GM19035 (cell line): ENCODE measurements around the gene EBI3.
"Not testable (repeated sequence)": the region's sequence is repeated elsewhere in the genome, so short reads cannot be mapped to it uniquely, and the experiment has no call there.

Experiments
- ATAC-seq: cut with Tn5 transposase; IDR thresholded peaks from one replicate; pipeline ENCODE4 v1.9.1; 2021; ENCODE audit not compliant: unreplicated experiment

EBI3 gene

DNA sequence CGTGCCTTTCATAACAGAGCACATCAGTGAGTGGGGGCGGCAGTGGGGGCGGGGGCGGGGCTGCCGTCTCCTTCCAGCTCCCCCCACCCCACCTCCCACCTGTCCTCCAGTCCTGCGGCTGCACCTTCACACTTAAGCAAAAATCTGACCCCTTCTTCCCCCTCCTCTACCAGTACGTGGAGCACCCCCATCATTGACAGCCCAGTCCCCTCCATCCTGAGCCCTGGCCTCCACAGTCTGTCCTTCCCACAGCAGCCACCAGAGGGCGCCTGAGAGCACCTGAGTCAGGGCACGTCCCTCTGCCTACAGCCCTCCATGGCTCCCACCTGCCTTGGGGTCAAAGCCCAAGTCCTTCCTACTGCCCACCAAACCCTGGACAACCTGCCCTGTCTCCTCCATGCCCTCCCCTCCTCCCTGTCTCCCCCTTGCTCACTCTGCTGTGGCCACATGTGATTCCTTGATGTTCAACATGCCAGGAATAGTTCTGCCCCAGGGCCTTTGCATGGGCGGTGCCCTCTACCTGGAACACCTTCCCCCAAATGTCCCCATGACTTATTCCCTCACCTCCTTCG lies 4.0 kb downstream of the EBI3 start:
- no peak for ATAC-seq

GRCh38 chr19:4234142-4234861 lies 5.0 kb downstream of the EBI3 start:
- ATAC-seq = no peak

GRCh38 chr19:4234862-4235201 lies 5.5 kb downstream of the EBI3 start:
- no peak for ATAC-seq

DNA sequence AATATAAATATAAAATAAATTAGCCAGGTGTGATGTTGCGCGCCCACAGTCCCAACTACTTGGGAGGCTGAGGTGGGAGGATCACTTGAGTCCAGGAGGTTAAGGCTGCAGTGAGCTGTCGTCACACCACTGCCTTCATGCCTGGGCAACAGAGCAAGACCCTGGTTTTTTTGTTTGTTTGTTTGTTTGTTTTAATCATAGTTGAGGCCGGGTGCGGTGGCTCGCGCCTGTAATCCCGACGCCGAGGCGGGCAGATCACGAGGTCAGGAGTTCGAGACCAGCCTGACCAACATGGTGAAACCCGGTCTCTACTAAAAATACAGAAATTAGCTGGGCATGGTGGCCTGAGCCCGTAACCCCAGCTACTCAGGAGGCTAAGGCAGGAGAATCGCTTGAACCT lies 8.2 kb downstream of the EBI3 start:
- ATAC-seq = not testable (repeated sequence)

DNA sequence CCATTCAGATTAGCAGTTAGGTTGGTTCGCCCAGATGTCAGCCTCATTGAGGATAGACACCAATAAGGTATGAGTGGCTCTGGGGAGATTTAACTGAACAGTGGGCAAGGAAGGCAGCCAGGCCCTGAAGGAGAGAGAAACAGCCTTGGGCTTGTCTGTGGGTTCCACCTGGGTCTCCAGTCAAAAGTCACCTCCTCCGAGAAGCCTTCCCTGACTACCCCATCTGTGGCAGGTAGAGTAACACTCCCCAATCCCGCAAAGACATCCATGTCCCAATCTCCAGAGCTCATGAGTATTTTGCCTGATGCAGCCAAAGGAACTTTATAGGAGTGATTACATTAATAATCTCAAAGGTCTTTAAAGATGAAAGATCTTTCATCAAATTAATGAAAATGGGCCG lies 9.5 kb downstream of the EBI3 start:
- no peak for ATAC-seq

- no peak for ATAC-seq
Observed at GRCh38 chr19:4241824-4242430, 12.6 kb downstream of the EBI3 start.

DNA sequence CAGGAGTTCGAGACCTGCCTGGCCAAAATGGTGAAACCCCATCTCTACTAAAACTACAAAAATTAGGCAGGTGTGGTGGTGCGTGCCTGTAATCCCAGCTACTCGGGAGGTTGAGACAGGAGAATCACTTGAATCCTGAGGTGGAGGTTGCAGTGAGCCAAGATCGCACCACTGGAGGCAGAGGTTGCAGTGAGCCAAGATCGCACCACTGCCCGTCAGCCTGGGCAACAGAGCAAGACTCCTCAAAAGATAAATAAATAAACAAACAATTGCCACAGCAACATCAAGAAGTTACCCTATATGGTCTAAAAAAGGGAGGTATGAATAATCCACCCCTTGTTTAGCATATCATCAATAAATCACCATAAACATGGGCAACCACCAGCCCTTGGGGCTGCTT lies 16.6 kb downstream of the EBI3 start:
- not testable (repeated sequence) for ATAC-seq

- peak; percentile 89 for ATAC-seq
Observed at GRCh38 chr19:4246767-4247593, 17.7 kb downstream of the EBI3 start, which contains the start of gene YJU2. Gene YJU2 (plus strand): TSS chr19:4247080. CDS start chr19:4247147, 67 bp downstream.

DNA sequence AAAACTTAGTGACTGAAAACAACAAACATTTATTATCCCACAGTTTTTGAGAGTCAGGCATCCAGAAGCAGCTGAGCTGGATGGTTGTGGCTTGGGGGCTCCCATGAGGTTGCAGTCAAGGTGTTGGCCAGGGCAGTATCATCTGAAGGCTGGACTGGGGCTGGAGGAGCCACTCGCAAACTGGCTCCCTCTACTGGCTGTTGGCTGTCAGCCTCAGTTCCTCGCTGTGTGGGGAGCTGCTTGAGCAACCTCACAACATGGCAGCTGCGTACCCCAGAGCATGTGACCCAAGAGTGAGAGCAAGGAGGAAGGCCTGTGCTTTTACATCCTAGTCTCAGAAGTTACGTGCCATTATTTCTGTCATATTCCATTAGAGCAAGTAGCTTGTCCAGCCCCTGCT lies 27.2 kb downstream of the EBI3 start:
- ATAC-seq = no peak

DNA sequence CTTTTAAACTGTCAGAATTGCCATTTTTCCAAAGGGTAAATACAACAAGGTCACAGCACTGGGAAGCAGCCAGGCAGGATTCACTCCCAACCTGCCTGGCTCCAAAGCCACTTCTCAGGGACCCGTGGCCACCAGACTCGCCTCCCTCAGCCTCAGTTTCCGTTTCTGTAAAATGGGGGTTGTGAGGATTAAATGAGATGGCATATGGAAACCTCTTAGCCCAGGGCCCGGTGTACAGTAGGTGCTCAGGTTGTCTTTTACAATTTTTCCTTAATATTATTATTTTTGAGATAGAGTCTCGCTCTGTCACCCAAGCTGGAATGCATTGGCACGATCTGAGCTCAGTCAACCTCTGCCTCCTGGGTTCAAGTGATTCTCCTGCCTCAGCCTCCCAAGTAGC lies 27.7 kb downstream of the EBI3 start:
- no peak for ATAC-seq

DNA sequence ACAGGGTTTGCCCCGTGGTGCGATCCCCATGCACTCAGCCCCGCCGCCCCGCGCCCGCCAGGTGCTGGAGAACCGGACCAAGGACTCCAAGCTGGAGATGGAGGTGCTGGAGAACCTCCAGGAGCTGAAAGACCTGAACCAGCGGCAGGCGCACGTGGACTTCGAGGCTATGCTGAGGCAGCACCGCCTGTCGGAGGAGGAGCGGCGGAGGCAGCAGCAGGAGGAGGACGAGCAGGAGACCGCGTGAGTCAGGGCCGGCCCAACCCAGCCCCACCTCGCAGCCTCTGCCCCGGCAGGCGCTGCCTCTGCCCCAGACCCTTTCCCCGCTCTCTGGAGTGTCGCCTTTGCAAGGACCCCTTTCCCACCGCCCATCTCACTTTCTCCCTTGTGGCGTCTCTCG lies 28.9 kb downstream of the EBI3 start:
- no peak for ATAC-seq

DNA sequence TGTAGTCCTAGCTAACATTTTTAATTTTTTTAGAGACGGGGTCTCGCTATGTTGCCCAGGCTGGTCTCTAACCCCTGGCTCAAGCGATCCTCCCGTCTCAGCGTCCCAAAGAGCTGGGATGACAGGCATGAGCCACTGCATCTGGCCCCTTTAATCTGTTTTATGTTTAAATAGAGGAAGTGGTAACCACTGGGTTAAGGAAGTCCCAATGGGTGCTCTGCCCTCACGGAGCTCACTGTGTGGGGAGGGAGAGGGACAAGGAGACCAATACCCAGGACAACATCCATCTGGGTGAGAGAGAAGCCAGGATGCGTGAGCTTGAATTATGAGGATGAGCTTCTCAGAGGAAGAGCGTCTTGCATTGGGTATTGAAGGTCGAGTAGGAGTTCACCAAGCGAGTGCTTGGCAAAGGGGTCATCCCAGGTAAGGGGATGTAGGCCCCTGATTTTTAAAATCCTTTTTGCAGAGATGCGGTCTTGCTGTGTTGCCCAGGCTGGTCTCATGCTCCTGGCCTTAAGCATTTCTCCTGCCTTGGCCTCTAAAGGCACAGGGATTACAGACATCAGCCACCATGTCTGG lies 31.4 kb downstream of the EBI3 start:
- no peak for ATAC-seq

DNA sequence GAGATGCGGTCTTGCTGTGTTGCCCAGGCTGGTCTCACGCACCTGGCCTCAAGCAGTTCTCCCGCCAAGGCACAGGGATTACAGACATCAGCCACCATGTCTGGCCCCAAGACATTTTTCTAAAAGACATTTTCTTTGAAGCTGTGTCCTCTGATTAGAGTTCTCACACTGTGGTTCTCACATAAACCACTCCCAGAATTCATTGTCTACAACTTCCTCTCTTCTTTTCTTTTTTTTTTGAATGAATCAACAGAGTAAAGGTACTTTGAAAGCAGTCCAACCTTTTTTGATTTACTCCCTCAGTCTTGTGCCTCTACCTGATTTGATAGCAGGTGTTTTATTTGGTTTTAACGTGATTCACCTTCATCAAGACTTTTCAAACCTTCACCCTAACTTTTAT lies 35.5 kb downstream of the EBI3 start:
- ATAC-seq = no peak

DNA sequence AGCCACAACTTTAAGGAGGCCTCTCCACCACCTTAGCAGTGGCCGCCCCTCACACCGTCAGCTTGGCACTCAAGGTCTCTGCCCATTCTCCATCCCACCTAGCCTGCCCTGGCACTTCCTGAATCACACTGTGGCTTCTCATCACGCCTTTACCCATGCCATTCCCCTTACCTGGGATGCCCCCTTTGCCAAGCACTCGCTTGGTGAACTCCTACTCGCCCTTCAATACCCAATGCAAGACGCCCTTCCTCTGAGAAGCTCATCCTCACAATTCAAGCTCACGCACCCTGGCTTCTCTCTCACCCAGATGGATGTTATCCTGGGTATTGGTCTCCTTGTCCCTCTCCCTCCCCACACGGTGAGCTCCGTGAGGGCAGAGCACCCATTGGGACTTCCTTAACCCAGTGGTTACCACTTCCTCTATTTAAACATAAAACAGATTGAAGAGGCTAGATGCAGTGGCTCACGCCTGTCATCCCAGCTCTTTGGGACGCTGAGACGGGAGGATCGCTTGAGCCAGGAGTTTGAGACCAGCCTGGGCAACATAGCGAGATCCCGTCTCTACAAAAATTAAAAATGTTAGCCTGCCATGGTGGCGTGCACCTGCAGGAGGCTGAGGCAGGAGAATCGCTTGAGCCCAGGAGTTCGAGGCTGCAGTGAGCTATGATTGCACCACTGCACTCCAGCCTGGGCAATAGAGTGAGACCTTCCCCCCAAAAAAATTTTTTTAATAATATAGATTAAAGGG lies 37.1 kb downstream of the EBI3 start:
- no peak for ATAC-seq

- ATAC-seq = no peak
Observed at GRCh38 chr19:4267101-4267900, 38.0 kb downstream of the EBI3 start.

GRCh38 chr19:4267901-4268815 lies 38.8 kb downstream of the EBI3 start:
- no peak for ATAC-seq

GRCh38 chr19:4268816-4269430 lies 39.6 kb downstream of the EBI3 start:
- no peak for ATAC-seq

DNA sequence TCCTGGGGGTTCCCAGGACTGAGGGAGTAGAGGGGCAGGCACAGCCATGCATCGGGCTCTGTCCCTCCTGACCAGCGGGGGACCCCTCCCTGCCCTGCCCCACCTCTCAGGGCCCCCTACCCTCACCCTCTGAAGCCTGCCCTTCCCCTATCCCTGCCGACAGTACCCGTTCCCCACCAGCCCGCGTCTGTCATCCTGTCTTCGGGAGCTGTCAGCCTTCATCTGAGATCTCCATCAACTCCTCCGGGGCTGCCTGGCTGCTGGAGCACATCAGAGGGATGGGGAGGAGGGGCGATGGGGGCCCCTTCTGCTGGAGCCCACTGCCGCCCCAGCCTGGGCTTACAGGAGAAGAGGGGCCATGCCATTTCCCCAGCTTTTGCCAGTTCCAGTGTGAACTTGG lies 43.6 kb downstream of the EBI3 start:
- no peak for ATAC-seq
